KOPT-K1 (cell line): ENCODE measurements around the gene ICAM2.
"Not testable (repeated sequence)": the region's sequence is repeated elsewhere in the genome, so short reads cannot be mapped to it uniquely, and the experiment has no call there.

ENCODE experiments used
- H3K27ac ChIP-seq: fragments of 200-600 bp; sonication (generic); 2 replicates; pipeline ENCODE4 v1.5.1; 2016; ENCODE audit warnings: antibody characterized with exemption, mild to moderate bottlenecking, low read depth, low read length; ENCODE audit not compliant: poor library complexity, severe bottlenecking
- H3K36me3 ChIP-seq: fragments of 200-600 bp; sonication (generic); 2 replicates; pipeline ENCODE4 v1.5.1; 2017; ENCODE audit warnings: antibody characterized with exemption, mild to moderate bottlenecking, low read length, moderate library complexity; ENCODE audit not compliant: insufficient read depth
- H3K9me3 ChIP-seq: fragments of 200-600 bp; sonication (generic); 2 replicates; pipeline ENCODE4 v1.5.1; 2017; ENCODE audit warnings: antibody characterized with exemption, low read length, mild to moderate bottlenecking; ENCODE audit not compliant: insufficient read depth, poor library complexity, severe bottlenecking

ICAM2 gene

GRCh38 chr17:64007838-64008282 lies 12.6 kb downstream of the ICAM2 start:
- peaks cover 100% of the 10 kb centered on the region for H3K36me3 ChIP-seq
- H3K9me3 ChIP-seq = no peaks in the 10 kb centered on the region
- H3K27ac ChIP-seq = no peak overlapping the region

GRCh38 chr17:64007089-64007837 lies 13.2 kb downstream of the ICAM2 start:
- peaks cover 100% of the 10 kb centered on the region for H3K36me3 ChIP-seq
- H3K27ac ChIP-seq, H3K9me3 ChIP-seq: not testable (repeated sequence)

- no peak overlapping the region for H3K27ac ChIP-seq
- H3K9me3 ChIP-seq = no peaks in the 10 kb centered on the region
- H3K36me3 ChIP-seq = peaks cover 100% of the 10 kb centered on the region
Measured at GRCh38 chr17:64006361-64007088, 13.9 kb downstream of the ICAM2 start.

- Histone ChIP-seq H3K9me3 (no peaks in the 10 kb centered on the region), H3K36me3 (peaks cover 98% of the 10 kb centered on the region), H3K27ac (no peak overlapping the region)
Measured at GRCh38 chr17:64005734-64006167, 14.7 kb downstream of the ICAM2 start.

GRCh38 chr17:64004903-64005733 lies 15.3 kb downstream of the ICAM2 start:
- H3K27ac ChIP-seq = no peak overlapping the region
- peaks cover 92% of the 10 kb centered on the region for H3K36me3 ChIP-seq
- no peaks in the 10 kb centered on the region for H3K9me3 ChIP-seq

- H3K9me3 ChIP-seq = no peaks in the 10 kb centered on the region
- peaks cover 84% of the 10 kb centered on the region for H3K36me3 ChIP-seq
- H3K27ac ChIP-seq = no peak overlapping the region
Measured at GRCh38 chr17:64004218-64004770, 16.1 kb downstream of the ICAM2 start.

GRCh38 chr17:64003526-64004121 lies 16.8 kb downstream of the ICAM2 start:
- Histone ChIP-seq H3K27ac (no peak overlapping the region), H3K9me3 (no peaks in the 10 kb centered on the region), H3K36me3 (peaks cover 77% of the 10 kb centered on the region)

GRCh38 chr17:64002658-64003525 lies 17.5 kb downstream of the ICAM2 start:
- Histone ChIP-seq H3K36me3 (peaks cover 70% of the 10 kb centered on the region), H3K9me3 (no peaks in the 10 kb centered on the region), H3K27ac (no peak overlapping the region)

- Histone ChIP-seq H3K36me3 (peaks cover 60% of the 10 kb centered on the region), H3K27ac (no peak overlapping the region), H3K9me3 (no peaks in the 10 kb centered on the region)
Measured at GRCh38 chr17:64001763-64002529, 18.5 kb downstream of the ICAM2 start.

- H3K27ac ChIP-seq = no peak overlapping the region
- peaks cover 52% of the 10 kb centered on the region for H3K36me3 ChIP-seq
- H3K9me3 ChIP-seq = no peaks in the 10 kb centered on the region
Measured at GRCh38 chr17:64001091-64001579, 19.3 kb downstream of the ICAM2 start.

- H3K9me3 ChIP-seq = no peaks in the 10 kb centered on the region
- peaks cover 40% of the 10 kb centered on the region for H3K36me3 ChIP-seq
- no peak overlapping the region for H3K27ac ChIP-seq
Measured at GRCh38 chr17:63999680-64000531, 20.5 kb downstream of the ICAM2 start.
